Measurements from ENCODE around the gene SPAG4. TPM values are rescaled to one million over a fixed set of nuclear protein-coding genes. Genes with fewer than 3 reads are reported as not detected.

The SPAG4 gene
- polyA plus RNA-seq, 3 donors: 0.12 to 0.51 TPM; not detected in 1

GRCh38 chr20:35611482-35611881 is 4.1 kb upstream of the SPAG4 start:
- WGBS (ENCODE audit: insufficient coverage): no CpG with 5 or more reads among the region's 2 CpGs
- no peak overlapping the region for H3K4me3 ChIP-seq (replicated peaks in 1 of 3; ENCODE audit: low read depth in 2 of 3, low read length in 3 of 3)
- H3K79me2 ChIP-seq (ENCODE audit: insufficient read depth, low read length): no peaks in the 10 kb centered on the region
- H3K9ac ChIP-seq (ENCODE audit: insufficient read depth, low read length, poor library complexity, severe bottlenecking): no peak overlapping the region
- no peak overlapping the region for H3K27ac ChIP-seq (ENCODE audit: low read depth in 1 of 2, low read length in 2 of 2)
- H3K27me3 ChIP-seq (ENCODE audit: control insufficient read depth in 2 of 2, insufficient read depth in 2 of 2, low read length in 2 of 2): no peaks in the 10 kb centered on the region
- peak overlapping the region; percentile 29 for H2AFZ ChIP-seq (ENCODE audit: insufficient read depth, low read depth, low read length, poor library complexity, severe bottlenecking)
- no peaks in the 10 kb centered on the region for H3K36me3 Mint-ChIP-seq
- H3K27me3 Mint-ChIP-seq (ENCODE audit: low read depth in 3 of 3): peaks cover 2 to 10% (median 9%) of the 10 kb centered on the region in 3 donors
- no peak for DNase-seq
- peaks cover 4 to 11% of the 10 kb centered on the region in 2 donors for H3K4me1 ChIP-seq (ENCODE audit: control insufficient read depth in 1 of 2, insufficient read depth in 2 of 2, low read length in 2 of 2)
- H3K4me1 Mint-ChIP-seq: peaks cover 13% of the 10 kb centered on the region
- no peaks in the 10 kb centered on the region for H4K20me1 ChIP-seq (ENCODE audit: insufficient read depth, low read length)
- H3K9me3 Mint-ChIP-seq: no peaks in the 10 kb centered on the region
- H3K27ac Mint-ChIP-seq: no peak overlapping the region
- H3K36me3 ChIP-seq (replicated peaks in 1 of 2; ENCODE audit: control insufficient read depth in 1 of 2, insufficient read depth in 2 of 2, low read length in 2 of 2): no peaks in the 10 kb centered on the region
- no peaks in the 10 kb centered on the region for H3K9me3 ChIP-seq (replicated peaks in 1 of 2; ENCODE audit: control insufficient read depth in 1 of 2, insufficient read depth in 1 of 2, low read length in 2 of 2)
- no peak overlapping the region for H3K4me3 Mint-ChIP-seq
- H3K4me2 ChIP-seq (replicated peaks; ENCODE audit: extremely low read depth, low read length, poor library complexity, severe bottlenecking): no peak overlapping the region
- no peak for TF ChIP-seq CTCF (IDR thresholded peaks at IDR 0.05)
- intact Hi-C loops (cut with micrococcal nuclease): loop anchor here (10.0 kb wide), 2 partner anchors 53 to 157 kb away; partner anchors contain the start of genes CEP250 (in 1 of the 2), CPNE1 (in 1 of the 2) and RBM12 (in 1 of the 2)

- H3K36me3 ChIP-seq (replicated peaks in 1 of 2; ENCODE audit: control insufficient read depth in 1 of 2, insufficient read depth in 2 of 2, low read length in 2 of 2): peaks cover 0 to 6% of the 10 kb centered on the region in 2 donors
- peak; percentile 55 to 66 (median 61) for DNase-seq
- Mint-ChIP-seq H3K4me1 (peaks cover 42% of the 10 kb centered on the region), H3K36me3 (peaks cover 3 to 8% of the 10 kb centered on the region in 2 donors), H3K27me3 (ENCODE audit: low read depth in 3 of 3) (peaks cover 39 to 48% (median 41%) of the 10 kb centered on the region in 3 donors), H3K4me3 (peak overlapping the region; percentile 96 to 97), H3K9me3 (peaks cover 0 to 10% (median 4%) of the 10 kb centered on the region in 7 donors), H3K27ac (peak overlapping the region; percentile 91 to 98 (median 95))
- H2AFZ ChIP-seq (ENCODE audit: insufficient read depth, low read depth, low read length, poor library complexity, severe bottlenecking): peak overlapping the region; percentile 75
- peak overlapping the region; percentile 56 for H3K9ac ChIP-seq (ENCODE audit: insufficient read depth, low read length, poor library complexity, severe bottlenecking)
- H3K9me3 ChIP-seq (replicated peaks in 1 of 2; ENCODE audit: control insufficient read depth in 1 of 2, insufficient read depth in 1 of 2, low read length in 2 of 2): peaks cover 0 to 5% of the 10 kb centered on the region in 2 donors
- peak overlapping the region; percentile 68 to 84 for H3K27ac ChIP-seq (ENCODE audit: low read depth in 1 of 2, low read length in 2 of 2)
- intact Hi-C loops (cut with micrococcal nuclease): loop anchor here (2.0 to 10.0 kb wide), 8 partner anchors 46 to 1624 kb away; partner anchors contain the start of genes ACSS2 (in 1 of the 2), CEP250 (in 1 of the 2), CPNE1 (in 1 of the 2) and ERGIC3 (in 1 of the 2)
- peaks cover 16 to 32% of the 10 kb centered on the region in 2 donors for H3K27me3 ChIP-seq (ENCODE audit: control insufficient read depth in 2 of 2, insufficient read depth in 2 of 2, low read length in 2 of 2)
- peaks cover 36 to 47% of the 10 kb centered on the region in 2 donors for H3K4me1 ChIP-seq (ENCODE audit: control insufficient read depth in 1 of 2, insufficient read depth in 2 of 2, low read length in 2 of 2)
- no peak for TF ChIP-seq CTCF (IDR thresholded peaks at IDR 0.05)
- no peaks in the 10 kb centered on the region for H3K79me2 ChIP-seq (ENCODE audit: insufficient read depth, low read length)
- WGBS (ENCODE audit: insufficient coverage): 3% methylated on average over 54 of the region's 57 CpGs
- peak overlapping the region; percentile 31 to 79 (median 52) for H3K4me3 ChIP-seq (replicated peaks in 1 of 3; ENCODE audit: low read depth in 2 of 3, low read length in 3 of 3)
- peak overlapping the region; percentile 86 for H3K4me2 ChIP-seq (replicated peaks; ENCODE audit: extremely low read depth, low read length, poor library complexity, severe bottlenecking)
- no peaks in the 10 kb centered on the region for H4K20me1 ChIP-seq (ENCODE audit: insufficient read depth, low read length)
These were observed 1.1 kb downstream of the SPAG4 start for GRCh38 chr20:35616465-35617396.
